ENCODE results near the gene RABGAP1L.

GRCh38 chr1:174469052-174469451 lies 309.7 kb downstream of the RABGAP1L start:
- TF ChIP-seq CTCF (conservative IDR thresholded peaks at IDR 0.05; ENCODE audit: low read length) (no peak), EZH2phosphoT487 (IDR thresholded peaks at IDR 0.05; ENCODE audit: borderline replicate concordance, low read depth, low read length) (no peak)

All from OCI-LY7 (cell line).